ENCODE data around the gene TRAP1.
A peak's percentile ranks its signal among the peaks of the same experiment; 100 is the strongest.
"Not testable (repeated sequence)": the region's sequence is repeated elsewhere in the genome, so short reads cannot be mapped to it uniquely, and the experiment has no call there.

The TRAP1 gene

DNA sequence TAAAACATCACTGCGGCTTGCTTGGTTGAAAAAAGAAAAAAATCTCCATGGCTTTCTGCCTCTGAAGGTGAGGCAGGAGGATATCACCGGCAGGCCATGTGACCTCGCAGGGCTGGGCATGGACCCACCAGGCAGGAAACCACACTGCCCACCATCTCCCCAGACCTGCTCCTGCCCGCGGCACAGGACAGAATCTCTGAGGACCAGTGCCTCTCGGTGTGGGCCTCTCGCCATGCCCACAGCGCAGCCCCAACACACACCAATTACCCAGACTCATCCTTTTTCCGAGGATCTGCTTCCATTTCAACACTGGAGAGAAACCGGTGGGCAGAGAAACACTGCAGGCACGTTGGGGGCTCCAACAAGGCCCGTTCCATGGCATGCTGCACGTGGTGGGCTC lies 46.6 kb downstream of the TRAP1 start:
- DNase-seq, result no peak

DNA sequence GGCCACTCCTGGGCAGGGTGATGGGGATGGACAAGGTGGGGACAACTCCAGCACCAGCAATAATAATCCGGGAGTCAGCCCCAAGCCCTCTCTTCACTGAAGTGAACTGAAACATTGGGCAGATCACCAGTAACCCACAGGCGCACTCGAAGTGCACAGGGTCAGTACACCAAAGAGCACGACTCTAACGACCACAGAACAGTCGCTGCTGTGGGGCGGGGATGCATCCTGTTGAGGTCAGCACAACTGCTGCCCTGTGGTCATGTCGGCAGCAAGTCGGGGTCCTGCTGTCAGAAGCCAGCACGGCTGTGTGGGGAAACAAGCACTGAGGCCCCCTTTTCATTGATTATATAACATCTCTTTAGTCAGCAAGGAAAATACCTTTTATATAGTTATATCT lies 48.2 kb downstream of the TRAP1 start:
- DNase-seq, result no peak

DNA sequence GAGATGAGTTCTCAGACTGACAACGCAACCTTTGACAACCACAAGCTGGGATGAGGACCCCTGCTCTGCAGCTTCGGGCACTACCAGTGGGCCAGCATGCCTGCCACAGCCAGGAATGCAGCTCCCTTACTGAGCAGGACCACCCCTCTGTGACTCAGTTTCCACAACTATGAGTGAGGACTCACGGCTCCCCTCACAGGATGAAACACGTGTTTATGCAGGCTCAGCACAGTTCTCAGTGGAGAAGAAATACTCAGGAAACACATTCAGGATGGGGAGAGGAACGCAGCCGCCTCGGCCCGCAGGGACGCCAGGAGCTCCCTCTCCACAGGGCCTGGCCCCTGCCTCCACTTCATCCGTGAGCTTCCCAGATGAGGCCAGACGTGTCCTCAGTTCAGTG lies 48.7 kb downstream of the TRAP1 start:
- no peak for DNase-seq

DNA sequence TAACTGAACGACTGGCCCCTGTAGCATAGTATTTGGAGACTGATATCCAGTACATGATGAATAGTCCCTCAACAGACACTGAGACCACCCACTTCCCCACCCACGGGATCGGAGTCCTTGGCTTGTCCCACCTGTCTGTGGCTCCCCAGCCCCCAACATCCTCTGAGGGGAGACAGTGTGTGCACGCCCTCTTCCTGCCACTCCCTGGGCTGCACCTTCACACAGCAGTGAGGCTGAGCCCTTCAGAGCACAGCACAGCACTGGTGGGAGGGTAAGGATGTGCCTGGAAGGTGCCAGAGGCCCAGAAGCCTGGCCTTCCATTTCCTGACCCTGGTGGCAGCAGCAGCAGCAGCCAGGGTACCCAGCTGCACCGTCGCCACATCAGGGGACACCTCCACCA lies 51.8 kb downstream of the TRAP1 start:
- no peak for DNase-seq

DNA sequence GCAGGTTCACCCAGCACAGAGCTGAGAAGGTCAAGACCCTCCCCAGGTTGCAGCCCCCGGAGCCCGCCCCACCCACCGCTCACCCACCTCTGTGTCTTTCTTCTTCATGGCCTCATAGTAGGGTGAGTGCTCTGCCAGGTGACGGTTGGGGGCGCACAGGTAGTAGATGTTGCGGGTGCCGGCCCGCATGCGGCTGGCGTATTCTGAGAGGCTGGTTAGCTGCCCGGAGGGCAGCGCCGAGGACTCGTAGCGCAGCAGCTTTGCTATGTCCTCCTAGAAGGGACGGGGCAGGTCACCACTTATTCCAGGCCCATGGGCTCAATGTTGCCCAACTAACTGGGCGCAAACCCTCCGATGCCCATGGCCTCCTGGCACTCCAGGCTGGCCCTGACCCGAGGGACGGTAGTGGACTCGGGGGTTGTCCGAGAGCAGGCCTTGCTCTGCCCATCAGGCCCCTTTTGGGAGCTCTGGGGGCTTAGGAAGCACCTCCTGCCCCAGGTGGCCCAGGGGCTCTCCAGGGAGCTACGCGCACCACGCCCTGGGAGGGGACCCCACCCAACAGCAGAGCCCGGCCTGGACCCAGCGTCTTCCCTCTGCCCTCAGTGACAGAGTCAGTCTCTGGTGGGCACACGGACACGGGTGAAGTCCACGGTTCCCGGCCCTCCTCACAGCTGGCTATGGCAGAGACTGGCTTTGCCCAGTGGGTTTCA lies 53.0 kb downstream of the TRAP1 start:
- DNase-seq, result no peak

DNA sequence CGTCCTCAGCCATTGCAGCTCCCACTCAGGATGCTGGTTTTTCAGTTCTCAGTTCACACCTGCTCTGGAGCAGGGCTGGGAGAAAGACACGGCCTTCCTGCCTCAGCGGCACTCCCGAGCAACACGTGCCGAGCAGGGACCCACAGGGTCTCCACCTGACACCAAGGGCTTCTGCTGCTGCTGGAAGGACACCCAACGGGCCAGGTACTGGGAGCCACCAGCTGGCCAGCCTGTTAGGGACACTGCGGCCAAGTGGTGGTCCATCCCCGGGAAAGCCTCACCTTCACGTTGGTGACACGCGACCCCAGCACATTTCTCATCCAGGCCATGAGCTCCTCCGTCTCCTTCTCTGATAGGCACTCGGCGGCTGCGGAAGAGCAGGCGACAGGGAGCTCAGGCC lies 54.7 kb downstream of the TRAP1 start:
- DNase-seq, result no peak

DNA sequence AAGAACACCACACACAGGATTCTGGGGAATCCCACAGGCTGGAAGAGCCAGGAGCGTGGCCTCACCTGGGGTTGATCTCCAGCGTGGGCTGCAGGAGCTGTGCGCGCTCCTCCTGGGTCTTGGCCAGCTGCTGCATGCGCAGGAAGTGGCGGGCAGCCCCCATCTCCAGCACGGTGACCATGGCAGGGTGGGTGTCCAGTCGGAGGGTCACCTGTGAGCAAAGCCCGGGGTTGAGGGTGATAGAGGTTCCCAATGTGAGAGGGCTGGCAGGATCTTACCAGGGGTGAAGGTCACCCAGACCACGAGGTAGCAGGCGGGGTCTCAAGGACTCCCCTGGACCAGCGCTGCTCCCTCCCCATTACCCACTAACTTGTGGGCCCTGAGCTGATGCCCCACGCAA lies 55.4 kb downstream of the TRAP1 start:
- DNase-seq, result no peak

DNA sequence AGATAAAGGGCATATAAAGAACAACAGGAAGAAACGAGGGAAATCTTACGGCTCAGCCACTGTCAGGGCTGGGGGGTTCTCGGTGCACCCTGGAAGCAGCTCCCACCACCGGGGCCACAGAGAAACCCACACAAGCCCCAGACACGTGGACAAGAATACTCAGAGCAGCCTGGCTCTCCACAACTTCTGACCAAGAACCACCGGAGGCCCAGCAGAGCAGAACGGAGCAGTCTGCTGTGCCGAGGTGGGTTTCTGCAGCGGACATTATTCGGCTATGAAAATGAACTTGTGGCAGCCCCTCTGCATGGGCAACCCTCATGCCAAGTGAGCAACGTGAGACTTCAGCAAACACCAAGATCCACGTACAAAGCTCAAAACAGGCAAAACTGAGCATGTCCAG lies 56.0 kb downstream of the TRAP1 start:
- DNase-seq, result no peak

DNA sequence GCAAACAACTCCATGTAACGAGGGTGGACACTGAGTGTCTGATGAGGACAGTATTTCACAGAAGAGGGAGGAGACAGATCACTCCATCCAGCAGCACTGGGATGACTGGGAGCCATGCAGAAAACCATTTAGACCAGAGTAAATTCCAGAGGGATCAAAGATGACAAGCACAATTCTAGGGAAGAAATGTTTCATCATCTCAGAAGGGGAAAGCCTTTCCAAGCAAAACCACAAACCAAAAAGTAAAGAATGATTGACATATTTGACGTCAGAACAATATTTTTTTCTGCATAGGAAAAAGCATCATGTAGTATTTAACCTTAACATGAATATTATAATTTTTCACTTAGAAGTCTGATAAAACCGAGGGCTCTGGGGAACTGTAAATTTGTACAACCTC lies 58.1 kb downstream of the TRAP1 start:
- no peak for DNase-seq

DNA sequence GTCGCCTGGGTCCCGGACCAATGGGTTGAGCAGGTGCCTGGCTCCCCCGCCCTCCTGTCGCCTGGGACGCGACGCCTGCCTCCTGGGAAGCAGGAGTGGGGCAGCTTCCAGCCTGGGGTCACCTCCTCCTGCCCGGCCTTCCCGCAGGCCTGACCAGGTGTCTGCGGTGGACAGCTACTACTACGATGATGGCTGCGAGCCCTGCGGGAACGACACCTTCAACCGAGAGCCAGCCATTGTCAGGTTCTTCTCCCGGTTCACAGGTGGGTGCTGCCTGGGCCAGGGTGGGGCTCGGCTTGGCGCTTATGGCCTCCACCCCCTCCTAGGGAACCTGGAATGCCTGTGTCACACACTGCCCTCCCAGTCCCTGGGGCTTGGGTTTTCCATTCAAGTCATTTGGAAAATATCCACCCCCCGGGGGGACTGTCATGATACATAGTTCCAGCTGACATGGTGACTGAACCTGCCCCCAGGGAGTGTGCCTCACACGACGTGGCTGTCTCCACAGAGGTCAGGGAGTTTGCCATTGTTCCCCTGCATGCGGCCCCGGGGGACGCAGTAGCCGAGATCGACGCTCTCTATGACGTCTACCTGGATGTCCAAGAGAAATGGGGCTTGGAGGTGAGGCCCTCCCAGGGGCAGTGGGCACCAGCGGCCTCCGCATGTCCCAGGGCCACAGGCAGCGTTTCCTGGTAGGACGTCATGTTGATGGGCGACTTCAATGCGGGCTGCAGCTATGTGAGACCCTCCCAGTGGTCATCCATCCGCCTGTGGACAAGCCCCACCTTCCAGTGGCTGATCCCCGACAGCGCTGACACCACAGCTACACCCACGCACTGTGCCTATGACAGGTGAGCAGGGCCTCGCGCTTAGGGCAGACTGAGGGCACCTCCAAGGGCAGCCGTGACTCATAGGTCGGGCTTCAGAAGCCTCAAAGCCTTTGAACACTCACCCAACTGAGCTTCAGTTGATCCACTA lies 60.5 kb downstream of the TRAP1 start:
- no peak for DNase-seq

DNA sequence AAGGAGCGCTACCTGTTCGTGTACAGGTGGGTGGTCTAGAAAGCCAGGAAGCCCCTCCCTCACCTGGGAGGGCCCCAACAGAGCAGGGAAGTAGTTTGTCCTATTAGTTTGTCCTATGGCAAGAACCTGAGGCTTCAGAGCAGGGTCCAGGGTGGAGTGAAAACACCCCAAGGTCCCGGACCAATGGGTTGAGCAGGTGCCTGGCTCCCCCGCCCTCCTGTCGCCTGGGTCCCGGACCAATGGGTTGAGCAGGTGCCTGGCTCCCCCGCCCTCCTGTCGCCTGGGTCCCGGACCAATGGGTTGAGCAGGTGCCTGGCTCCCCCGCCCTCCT lies 61.2 kb downstream of the TRAP1 start:
- DNase-seq, result not testable (repeated sequence)

DNA sequence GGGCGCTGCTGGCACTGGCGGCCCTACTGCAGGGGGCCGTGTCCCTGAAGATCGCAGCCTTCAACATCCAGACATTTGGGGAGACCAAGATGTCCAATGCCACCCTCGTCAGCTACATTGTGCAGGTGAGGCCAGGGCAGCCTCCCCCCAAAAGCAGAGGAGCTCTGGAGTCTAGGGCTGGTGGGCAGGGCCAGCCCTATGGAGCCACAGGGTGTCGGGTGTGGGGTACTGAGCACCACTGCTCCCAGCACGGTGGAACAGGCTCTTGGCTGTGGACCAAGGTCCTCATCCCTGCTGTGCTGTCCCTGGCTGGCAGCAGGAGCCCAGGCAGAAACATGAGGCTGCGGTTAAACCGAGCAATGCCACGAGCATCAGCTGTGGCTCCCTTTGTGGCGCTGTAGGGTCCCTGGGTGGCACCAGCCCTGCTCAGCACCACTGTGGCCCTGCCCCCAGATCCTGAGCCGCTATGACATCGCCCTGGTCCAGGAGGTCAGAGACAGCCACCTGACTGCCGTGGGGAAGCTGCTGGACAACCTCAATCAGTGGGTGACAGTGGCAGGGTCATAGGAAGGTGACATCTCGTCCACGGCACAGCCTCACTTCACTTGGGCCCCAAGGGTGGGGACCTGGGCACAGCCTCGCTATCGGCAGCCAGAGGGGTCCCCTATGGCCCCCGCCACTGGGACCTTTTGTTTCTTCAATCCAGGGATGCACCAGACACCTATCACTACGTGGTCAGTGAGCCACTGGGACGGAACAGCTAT lies 61.7 kb downstream of the TRAP1 start:
- no peak for DNase-seq

DNA sequence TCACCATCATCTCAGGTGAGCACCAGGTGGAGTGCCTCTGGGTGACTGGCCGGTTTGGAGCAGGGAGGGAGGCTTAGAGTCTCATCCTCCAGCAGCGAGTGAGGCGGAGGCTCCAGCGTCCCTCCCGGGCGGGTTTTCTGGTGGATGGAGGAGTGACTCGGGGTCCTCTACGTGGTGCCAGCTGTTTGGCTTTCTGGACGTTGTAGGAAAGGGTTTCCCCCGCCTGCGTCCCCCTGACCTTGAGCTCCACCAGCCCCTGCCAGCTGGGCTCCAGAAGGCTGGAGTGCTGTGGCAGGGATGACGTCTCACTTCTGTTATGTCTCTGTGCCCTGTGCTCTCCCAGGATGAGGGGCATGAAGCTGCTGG lies 62.3 kb downstream of the TRAP1 start:
- DNase-seq, result no peak

DNA sequence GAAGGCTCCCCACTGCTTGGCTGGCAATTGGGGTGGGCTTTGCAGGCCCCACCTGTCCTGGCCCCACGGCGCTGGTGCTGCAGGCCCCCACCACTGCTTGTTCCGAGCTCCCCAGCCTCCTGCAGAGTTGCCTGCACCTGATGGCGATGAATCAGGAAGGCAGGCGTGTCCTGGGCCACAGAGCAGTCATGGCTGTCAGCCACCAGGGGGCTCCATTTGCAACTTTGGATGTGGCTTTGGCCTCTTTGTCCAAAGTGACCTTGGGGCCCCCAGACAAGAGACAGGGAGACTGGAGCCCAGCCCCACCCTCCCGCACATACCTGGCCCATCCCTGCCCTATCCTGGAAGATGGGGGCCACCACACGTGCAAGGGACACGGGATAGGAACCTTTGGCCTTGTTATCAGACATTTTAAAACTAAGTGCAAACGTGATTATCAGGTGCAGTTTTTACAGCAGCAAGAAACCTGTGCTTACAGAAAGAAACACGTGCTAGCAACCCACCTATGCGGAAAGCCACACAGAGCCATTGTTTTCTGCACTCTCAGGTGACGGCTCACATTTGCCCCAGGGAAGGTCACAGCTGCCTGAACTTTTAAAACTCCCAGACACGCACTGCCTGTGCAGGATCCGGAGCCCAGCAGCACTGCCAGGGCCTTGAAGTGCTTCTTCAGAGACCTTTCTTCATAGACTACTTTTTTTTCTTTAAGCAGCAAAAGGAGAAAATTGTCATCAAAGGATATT lies 62.9 kb downstream of the TRAP1 start, which contains the start of gene DNASE1:
Gene DNASE1, plus strand, starts transcription at position 443 of the 743 bp plus-strand sequence. CDS start 683 bp downstream, outside the sequence.
- peak; percentile 15 for DNase-seq

DNA sequence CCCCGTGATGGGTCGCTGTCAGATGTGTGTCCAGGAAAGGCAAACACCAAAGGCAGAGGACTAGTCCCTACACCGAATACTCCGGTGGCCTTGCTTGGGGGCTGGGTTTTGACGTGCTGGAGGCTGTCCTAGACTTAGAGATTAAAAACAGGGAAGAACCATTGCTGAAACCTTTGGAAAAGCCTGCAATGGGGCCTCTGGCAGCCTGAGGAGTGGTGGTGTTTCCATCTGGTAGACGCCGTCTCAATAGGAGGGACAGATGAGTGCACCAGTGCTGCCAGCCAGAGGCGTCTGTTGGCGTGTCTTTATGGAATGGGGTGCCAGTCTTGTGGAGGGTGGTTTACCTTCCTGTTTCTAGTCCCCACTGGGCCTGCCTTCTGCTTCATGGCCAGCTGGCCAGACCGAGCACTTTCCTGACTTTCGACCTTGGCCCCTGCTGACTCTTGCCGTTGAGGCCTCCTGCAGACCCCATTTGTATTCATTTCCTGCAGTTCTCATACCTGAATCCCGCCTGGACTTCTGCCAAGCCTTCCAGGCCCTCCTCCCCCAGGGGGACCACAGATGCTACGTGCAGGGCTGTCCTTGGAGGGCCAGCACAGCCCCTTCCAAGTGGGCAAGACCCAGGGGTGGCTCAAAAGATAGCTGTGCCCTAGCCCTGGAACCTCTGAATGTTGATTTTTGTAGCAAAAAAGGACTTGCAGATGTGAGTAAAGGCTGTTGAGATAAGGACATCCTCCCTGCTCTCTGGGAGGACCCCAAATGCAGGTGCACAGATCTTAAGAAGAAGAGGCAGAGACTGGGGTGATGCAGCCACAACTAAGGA lies 64.7 kb downstream of the TRAP1 start:
- no peak for DNase-seq

DNA sequence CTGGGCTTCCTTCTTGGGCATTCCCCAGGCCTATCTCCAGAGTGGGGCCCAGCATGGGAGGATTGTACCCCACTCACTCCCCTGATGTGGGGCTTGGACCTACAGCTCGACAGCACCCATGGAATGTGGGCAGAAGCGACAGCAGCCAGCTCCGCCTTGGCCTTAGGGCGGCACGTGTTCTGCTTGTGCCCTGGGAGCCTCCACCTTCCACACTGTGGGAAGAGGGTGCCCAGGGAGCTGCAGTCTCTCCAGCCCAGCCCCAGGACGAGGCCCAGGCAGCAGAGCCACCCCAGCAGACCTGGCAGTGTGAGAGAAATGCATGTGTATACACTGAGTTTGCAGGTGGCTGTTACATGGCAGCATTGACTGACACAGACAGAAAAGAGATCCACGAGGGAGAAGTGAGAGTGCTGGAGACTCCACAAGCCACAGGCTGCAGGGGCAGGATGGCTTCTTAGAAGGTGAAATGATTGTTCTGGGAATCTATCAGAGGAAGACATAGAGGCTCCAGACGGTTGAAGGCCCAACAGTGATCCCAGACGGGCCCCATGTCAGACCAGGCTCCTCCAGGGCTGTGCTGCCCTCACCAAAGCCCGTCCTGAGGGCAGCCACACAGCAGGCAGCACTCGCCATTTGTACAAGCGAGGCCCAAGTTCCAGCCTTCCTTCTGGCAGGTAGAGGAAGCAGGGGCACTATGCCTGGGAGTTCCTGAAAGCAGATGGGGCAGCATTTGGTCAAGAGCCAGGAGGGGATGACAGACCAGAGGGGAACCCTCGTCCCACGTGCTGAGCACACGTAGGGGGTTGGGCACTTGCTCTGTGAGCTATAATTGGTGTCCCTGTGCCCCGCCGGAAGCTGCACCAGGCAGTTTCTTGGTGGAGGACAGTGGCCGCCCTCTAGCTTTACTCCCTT lies 65.6 kb downstream of the TRAP1 start:
- DNase-seq, result no peak

DNA sequence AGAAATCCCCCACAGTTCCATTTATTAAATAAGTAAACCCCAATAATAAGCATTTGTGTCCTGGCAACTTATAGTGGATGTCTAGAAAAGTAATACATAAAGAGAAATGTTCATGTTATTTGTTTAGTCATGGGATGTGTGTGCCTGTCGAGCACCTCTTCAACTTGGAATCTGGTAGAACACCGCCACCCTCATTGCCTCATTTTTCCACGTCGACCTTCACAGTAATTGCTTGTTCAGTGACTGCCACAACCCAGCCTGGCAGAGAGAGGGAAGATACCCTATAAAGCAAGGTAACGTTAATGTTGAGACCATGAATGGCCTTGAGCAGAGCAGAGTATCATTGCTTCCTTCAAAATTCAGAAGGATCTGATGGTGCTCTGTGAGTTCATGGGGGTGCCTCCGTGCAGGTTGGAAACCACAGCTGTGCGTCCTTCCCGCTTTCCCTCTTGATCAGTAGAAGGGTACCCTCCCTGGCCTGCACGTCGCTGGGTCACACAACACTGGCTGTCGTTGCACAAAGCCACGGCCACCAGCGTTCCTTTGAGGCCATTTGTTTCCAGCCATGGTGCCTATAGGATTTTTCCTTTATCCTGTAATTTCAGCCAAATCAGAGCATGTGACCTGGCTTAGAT lies 66.6 kb downstream of the TRAP1 start:
- DNase-seq, result no peak

DNA sequence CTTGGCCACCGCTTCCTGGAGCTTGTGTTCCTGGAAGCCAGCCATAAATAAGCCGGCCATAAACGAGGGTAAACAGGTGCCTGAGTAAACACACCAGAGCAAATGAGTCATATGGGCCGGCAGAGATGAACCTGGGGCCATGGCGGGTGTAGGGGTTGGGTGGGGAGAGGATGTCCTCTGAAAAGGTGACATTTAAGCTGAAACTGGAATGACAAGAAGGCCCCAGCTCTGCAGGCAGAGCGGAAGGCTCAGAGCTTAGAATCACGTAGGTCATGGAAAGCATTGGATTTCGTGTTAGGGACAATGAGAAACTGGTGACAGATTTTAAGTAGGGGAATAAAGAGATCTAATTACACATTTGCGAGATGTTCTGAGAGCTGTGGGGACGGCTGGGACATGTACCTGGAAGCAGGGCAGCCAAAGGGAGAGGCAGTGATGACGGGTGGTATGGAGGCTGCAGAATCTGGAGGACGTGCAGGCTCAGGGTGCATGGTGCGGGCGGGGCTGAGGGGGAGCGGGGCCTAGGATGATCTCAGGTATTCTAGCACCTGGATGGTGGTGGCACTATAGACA lies 70.9 kb downstream of the TRAP1 start:
- DNase-seq, result no peak

DNA sequence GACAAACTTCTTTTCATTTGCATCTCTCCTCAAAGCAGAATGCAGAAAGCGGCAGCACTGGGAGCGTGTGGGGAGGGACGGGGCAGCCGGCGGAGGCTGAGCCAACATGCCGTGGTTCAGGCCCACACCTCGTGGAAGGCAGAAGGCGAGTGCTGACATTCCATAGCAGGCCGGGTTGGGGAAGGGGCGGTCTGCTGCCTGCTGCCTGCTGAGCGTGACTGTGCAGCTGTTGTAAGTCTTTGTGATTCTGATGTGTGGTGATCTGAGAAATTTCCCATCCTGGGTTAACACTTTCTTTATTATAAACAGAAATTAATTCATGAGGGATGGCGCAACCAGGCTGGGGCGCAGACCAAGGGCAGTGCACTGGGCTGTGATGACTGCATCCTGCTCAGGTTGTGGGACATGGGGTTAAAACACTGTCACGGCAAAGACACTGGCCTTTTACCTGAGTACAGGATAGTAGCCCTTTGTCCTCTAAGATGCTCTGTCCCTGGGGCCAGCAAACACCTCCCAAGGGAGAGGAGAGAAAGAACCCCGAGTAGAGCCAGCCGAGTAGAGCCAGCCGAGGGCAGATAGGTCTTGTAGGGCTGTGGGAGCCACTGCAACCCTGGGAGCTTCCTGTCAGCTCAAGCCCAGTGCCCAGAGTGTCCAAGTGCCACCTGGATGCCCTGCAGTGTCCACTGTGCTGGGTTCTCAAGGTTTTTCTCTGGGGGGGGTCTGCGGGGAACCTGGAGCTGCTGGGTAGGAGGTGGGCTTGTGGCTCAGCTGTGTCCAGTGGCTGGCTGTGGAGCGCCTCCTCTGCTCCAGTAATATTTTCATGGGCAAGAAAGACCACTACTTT lies 71.6 kb downstream of the TRAP1 start:
- no peak for DNase-seq

Measured in NCI-H1436 (cell line).